HEK293T (cell line): ENCODE data around the gene TBC1D16.

Source experiments
- FOXA1 ChIP-seq: fragments of 450-650 bp; IDR thresholded peaks from 2 replicates; pipeline ENCODE4 v1.6.1; 2016; ENCODE audit warnings: mild to moderate bottlenecking
- FOXM1 ChIP-seq: fragments of 450-650 bp; IDR thresholded peaks from 2 replicates; pipeline ENCODE4 v1.6.1; 2017; ENCODE audit warnings: mild to moderate bottlenecking, borderline replicate concordance
- HDGF ChIP-seq: fragments of 450-650 bp; IDR thresholded peaks from 2 replicates; pipeline ENCODE4 v1.6.1; 2017; ENCODE audit warnings: antibody characterized with exemption, borderline replicate concordance
- NFRKB ChIP-seq: fragments of 450-650 bp; IDR thresholded peaks from 2 replicates; pipeline ENCODE4 v1.6.1; 2016; ENCODE audit warnings: mild to moderate bottlenecking, moderate library complexity
- SP1 ChIP-seq: fragments of 450-650 bp; IDR thresholded peaks from 2 replicates; pipeline ENCODE4 v1.6.1; 2017
- TARDBP ChIP-seq: fragments of 450-650 bp; IDR thresholded peaks from 2 replicates; pipeline ENCODE4 v1.6.1; 2016
- TF ChIP-seq, protein P1 (sequence below): fragments of 450-650 bp; IDR thresholded peaks from 2 replicates; pipeline ENCODE4 v1.6.1; 2016

DNA sequence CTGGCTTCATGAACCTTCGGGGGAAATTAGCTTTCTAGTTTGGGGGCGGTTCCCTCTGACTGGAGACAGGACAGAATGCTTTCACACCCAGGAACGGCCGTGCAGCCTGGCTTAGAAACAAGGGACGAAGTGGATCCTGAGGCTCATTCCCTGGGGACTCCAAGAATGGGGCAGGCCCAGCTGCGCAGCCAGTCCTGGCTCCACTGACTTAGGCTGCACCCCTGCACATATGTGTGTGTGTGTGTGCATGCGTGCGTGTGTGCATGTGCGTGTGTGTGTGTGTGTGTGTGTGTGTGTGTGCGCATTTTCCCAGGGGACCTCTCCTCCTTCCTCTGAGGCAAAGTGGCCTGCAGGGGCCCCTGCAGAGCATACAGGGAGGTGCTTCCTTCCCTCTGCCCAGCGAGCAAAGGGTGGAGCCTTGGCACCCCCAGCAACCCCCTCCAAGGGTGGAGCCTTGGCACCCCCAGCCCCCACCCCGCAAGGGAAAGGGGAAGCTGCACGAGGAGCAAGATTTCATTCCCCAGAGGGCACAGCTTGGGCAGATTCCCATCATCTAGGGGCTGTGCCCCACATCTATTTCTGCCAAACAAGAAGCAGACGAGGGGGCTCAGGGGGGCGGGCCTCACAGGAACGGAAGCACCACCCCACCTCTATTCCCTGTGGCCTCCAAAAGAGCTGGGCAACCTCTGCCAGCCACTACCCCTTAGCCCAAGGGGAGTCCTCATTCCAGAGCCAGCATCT is 98.9 kb downstream of the TBC1D16 start:
- no peak for TF ChIP-seq SP1
- TF ChIP-seq, protein P1, sequence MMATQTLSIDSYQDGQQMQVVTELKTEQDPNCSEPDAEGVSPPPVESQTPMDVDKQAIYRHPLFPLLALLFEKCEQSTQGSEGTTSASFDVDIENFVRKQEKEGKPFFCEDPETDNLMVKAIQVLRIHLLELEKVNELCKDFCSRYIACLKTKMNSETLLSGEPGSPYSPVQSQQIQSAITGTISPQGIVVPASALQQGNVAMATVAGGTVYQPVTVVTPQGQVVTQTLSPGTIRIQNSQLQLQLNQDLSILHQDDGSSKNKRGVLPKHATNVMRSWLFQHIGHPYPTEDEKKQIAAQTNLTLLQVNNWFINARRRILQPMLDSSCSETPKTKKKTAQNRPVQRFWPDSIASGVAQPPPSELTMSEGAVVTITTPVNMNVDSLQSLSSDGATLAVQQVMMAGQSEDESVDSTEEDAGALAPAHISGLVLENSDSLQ: no peak
- TF ChIP-seq TARDBP: no peak
- no peak for TF ChIP-seq FOXM1
- TF ChIP-seq FOXA1: no peak
- no peak for TF ChIP-seq HDGF
- TF ChIP-seq NFRKB: no peak
